Measurements from ENCODE around the gene PAX7. TPM values are rescaled to one million over a fixed set of nuclear protein-coding genes. Genes with fewer than 3 reads are reported as not detected.

The PAX7 gene
- total RNA-seq, 2 donors from 2014 or later = 0.32 TPM; not detected in 1

DNA sequence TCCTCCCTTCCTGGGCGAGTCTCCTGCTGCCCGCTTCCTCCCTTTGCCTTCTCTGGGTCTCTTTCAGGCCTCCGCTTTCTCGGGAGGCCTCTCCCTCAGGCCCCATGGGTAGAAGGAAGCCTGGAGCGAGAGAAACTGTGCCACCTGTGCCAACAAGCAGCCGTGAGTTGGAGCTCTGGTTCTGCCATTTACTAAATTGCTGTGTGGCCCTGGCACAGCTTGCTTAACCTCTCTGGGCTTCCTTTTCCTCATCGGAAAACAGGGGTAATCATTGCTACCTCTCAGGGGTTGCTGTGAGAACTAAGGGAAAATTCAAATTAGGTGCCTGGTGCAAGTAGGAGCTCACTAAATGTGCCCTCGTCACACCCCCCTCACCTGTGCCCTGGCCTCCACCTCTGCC, 80.4 kb downstream of the PAX7 start:
- Histone ChIP-seq H3K36me3 (no peaks in the 10 kb centered on the region), H3K4me1 (replicated peaks) (no peaks in the 10 kb centered on the region), H3K9me3 (no peaks in the 10 kb centered on the region), H3K27ac (no peak overlapping the region), H3K4me3 (no peak overlapping the region), H3K27me3 (replicated peaks; ENCODE audit: insufficient read depth) (peaks cover 3% of the 10 kb centered on the region)
- TF ChIP-seq CTCF (IDR thresholded peaks at IDR 0.05) (no peak), POLR2AphosphoS5 (IDR thresholded peaks at IDR 0.05) (no peak), POLR2A (IDR thresholded peaks at IDR 0.05) (no peak)
- intact Hi-C loops (cut with DNase I) = no loop called here
- no peak for DNase-seq (ENCODE audit: low spot score)
- 65% methylated on average over 8 of the region's 8 CpGs for WGBS

DNA sequence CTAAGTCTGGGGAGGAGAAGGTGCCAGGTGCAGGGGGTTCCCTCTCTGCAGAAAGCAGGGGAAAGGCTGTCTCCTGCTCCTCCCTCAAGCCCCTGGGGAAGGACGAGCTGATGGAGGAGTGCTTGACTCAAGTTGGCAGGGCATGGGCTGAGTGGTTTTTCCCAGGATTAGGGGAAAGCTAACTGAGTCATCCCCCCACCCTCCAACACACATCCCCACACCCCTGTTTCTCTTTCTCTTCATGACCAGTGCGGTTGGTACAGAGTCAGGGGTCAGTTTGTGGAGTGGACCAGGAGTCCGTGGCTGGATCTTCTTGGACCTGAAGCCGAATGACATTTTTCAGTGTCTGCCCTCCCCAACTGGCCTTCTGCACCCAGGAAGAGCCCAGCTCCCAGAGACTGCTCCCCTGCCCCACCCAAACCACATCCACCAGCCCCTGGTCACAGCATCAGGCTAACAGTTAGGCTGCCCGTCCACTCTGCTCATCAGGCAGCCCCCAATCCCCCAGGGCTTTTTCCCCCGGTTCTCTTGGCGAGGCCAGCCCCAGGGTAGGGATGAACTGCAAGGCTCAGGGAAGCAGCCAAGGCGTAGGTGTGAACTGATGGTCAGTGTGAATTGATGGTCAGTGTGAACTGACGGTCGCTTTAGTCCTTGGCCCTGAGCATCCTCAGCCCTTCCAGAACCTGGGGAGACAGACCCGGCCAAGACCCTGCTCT, 81.0 kb downstream of the PAX7 start:
- 77% methylated on average over 11 of the region's 11 CpGs for WGBS
- intact Hi-C loops (cut with DNase I) = no loop called here

DNA sequence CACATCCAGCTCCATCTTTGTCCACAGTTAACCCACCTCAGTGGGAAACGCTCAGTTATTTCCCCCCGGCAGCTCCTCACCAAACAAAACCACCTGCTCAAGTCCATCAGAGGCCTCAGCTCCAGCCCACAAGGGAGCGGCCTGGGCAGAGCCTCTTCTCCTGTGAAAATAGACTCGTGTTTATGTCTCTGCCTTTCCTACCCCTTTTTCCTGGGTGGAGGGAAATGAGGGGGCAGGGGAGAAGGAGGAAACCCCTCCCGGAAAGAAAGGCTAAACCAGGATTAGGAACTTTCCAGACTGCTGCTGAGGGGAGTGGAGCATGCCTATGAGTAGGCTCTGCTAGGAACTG, 81.6 kb downstream of the PAX7 start:
- intact Hi-C loops (cut with DNase I) = no loop called here

More for the DNA sequence above, 81.0 kb downstream of the PAX7 start:
- H3K27me3 ChIP-seq (replicated peaks; ENCODE audit: insufficient read depth) = peaks cover 3% of the 10 kb centered on the region
- H3K27ac ChIP-seq = no peak overlapping the region
- H3K4me1 ChIP-seq (replicated peaks) = no peaks in the 10 kb centered on the region
- TF ChIP-seq POLR2AphosphoS5 (IDR thresholded peaks at IDR 0.05) (no peak), CTCF (IDR thresholded peaks at IDR 0.05) (no peak), POLR2A (IDR thresholded peaks at IDR 0.05) (no peak)
- no peaks in the 10 kb centered on the region for H3K36me3 ChIP-seq
- H3K4me3 ChIP-seq = no peak overlapping the region
- DNase-seq (ENCODE audit: low spot score) = no peak
- no peaks in the 10 kb centered on the region for H3K9me3 ChIP-seq

GRCh38 chr1:18714404-18715175, 83.9 kb downstream of the PAX7 start:
- Histone ChIP-seq H3K27me3 (replicated peaks; ENCODE audit: insufficient read depth) (peaks cover 13% of the 10 kb centered on the region), H3K4me1 (replicated peaks) (no peaks in the 10 kb centered on the region), H3K36me3 (no peaks in the 10 kb centered on the region), H3K9me3 (no peaks in the 10 kb centered on the region), H3K27ac (no peak overlapping the region), H3K4me3 (no peak overlapping the region)
- intact Hi-C loops (cut with DNase I) = no loop called here
- TF ChIP-seq POLR2A (IDR thresholded peaks at IDR 0.05) (no peak), POLR2AphosphoS5 (IDR thresholded peaks at IDR 0.05) (no peak), CTCF (IDR thresholded peaks at IDR 0.05) (no peak)
- DNase-seq (ENCODE audit: low spot score) = no peak
- 88% methylated on average over 12 of the region's 12 CpGs for WGBS

More for the DNA sequence above, 81.6 kb downstream of the PAX7 start:
- WGBS = 74% methylated on average over 5 of the region's 5 CpGs
- H3K4me3 ChIP-seq = no peak overlapping the region
- no peak for DNase-seq (ENCODE audit: low spot score)
- TF ChIP-seq POLR2A (IDR thresholded peaks at IDR 0.05) (no peak), CTCF (IDR thresholded peaks at IDR 0.05) (no peak), POLR2AphosphoS5 (IDR thresholded peaks at IDR 0.05) (no peak)
- no peaks in the 10 kb centered on the region for H3K4me1 ChIP-seq (replicated peaks)
- H3K36me3 ChIP-seq = no peaks in the 10 kb centered on the region
- H3K27ac ChIP-seq = no peak overlapping the region
- peaks cover 3% of the 10 kb centered on the region for H3K27me3 ChIP-seq (replicated peaks; ENCODE audit: insufficient read depth)
- H3K9me3 ChIP-seq = no peaks in the 10 kb centered on the region

Data from prostate gland (tissue), 2 donors.